Measurements from ENCODE around the gene OXA1L. TPM values are rescaled to one million over a fixed set of nuclear protein-coding genes. Genes with fewer than 3 reads are reported as not detected.
A peak's percentile ranks its signal among the peaks of the same experiment; 100 is the strongest.
"Not testable (repeated sequence)": the region's sequence is repeated elsewhere in the genome, so short reads cannot be mapped to it uniquely, and the experiment has no call there.

OXA1L gene
- total RNA-seq, 1 experiment from 2014 or later = 73.5 TPM

- no peak for DNase-seq (ENCODE audit: low spot score)
Measured at GRCh38 chr14:22798528-22798927, 32.0 kb downstream of the OXA1L start.

GRCh38 chr14:22800346-22800745 lies 33.9 kb downstream of the OXA1L start:
- no peak for DNase-seq (ENCODE audit: low spot score)

GRCh38 chr14:22801716-22802115 lies 35.2 kb downstream of the OXA1L start:
- DNase-seq (ENCODE audit: low spot score) = no peak

- DNase-seq (ENCODE audit: low spot score) = no peak
Measured at GRCh38 chr14:22802860-22803686, 36.6 kb downstream of the OXA1L start.

GRCh38 chr14:22803687-22803974 lies 37.1 kb downstream of the OXA1L start:
- no peak for DNase-seq (ENCODE audit: low spot score)

GRCh38 chr14:22805235-22805634 lies 38.7 kb downstream of the OXA1L start:
- not testable (repeated sequence) for DNase-seq (ENCODE audit: low spot score)

GRCh38 chr14:22807432-22808087 lies 41.1 kb downstream of the OXA1L start:
- DNase-seq (ENCODE audit: low spot score) = no peak

- no peak for DNase-seq (ENCODE audit: low spot score)
Measured at GRCh38 chr14:22808388-22809209, 42.1 kb downstream of the OXA1L start.

GRCh38 chr14:22811722-22812121 lies 45.2 kb downstream of the OXA1L start:
- no peak for DNase-seq (ENCODE audit: low spot score)

- no peak for DNase-seq (ENCODE audit: low spot score)
Measured at GRCh38 chr14:22812744-22813143, 46.3 kb downstream of the OXA1L start.

GRCh38 chr14:22813145-22813544 lies 46.7 kb downstream of the OXA1L start:
- DNase-seq (ENCODE audit: low spot score) = no peak

- no peak for DNase-seq (ENCODE audit: low spot score)
Measured at GRCh38 chr14:22814373-22814772, 47.9 kb downstream of the OXA1L start.

- peak; percentile 55 for DNase-seq (ENCODE audit: low spot score)
Measured at GRCh38 chr14:22814941-22815713, 48.6 kb downstream of the OXA1L start, which contains the start of gene SLC7A7. TSS of gene SLC7A7 (minus strand) at chr14:22815435. CDS start at chr14:22813398, 2,037 bp downstream.

GRCh38 chr14:22819151-22819988 lies 52.9 kb downstream of the OXA1L start:
- DNase-seq (ENCODE audit: low spot score) = peak; percentile 34

GRCh38 chr14:22820731-22821130 lies 54.2 kb downstream of the OXA1L start:
- DNase-seq (ENCODE audit: low spot score) = no peak

GRCh38 chr14:22821193-22822015 lies 54.9 kb downstream of the OXA1L start:
- no peak for DNase-seq (ENCODE audit: low spot score)

GRCh38 chr14:22822016-22822570 lies 55.6 kb downstream of the OXA1L start:
- DNase-seq (ENCODE audit: low spot score) = no peak

Measured in HT-29 (cell line).